GM19238 (cell line): ENCODE results near the gene PTPRM.

ENCODE experiments used
- DNase-seq: peaks from one replicate; pipeline ENCODE4 v3.0.0; 2011; ENCODE audit warnings: low spot score; ENCODE audit not compliant: insufficient read length

PTPRM gene

GRCh38 chr18:8274370-8274769, 707.3 kb downstream of the PTPRM start:
- no peak for DNase-seq

- no peak for DNase-seq
Observed at GRCh38 chr18:8276406-8276805, 709.3 kb downstream of the PTPRM start.

GRCh38 chr18:8277270-8277669, 710.2 kb downstream of the PTPRM start:
- no peak for DNase-seq

GRCh38 chr18:8279346-8279745, 712.2 kb downstream of the PTPRM start:
- DNase-seq = no peak

- no peak for DNase-seq
Observed at GRCh38 chr18:8279781-8280330, 712.7 kb downstream of the PTPRM start.

- DNase-seq = no peak
Observed at GRCh38 chr18:8283891-8284585, 716.9 kb downstream of the PTPRM start.

- DNase-seq = no peak
Observed at GRCh38 chr18:8286303-8286702, 719.2 kb downstream of the PTPRM start.

GRCh38 chr18:8287196-8287885, 720.2 kb downstream of the PTPRM start:
- DNase-seq = no peak

GRCh38 chr18:8288472-8289195, 721.5 kb downstream of the PTPRM start:
- no peak for DNase-seq

GRCh38 chr18:8290435-8290834, 723.3 kb downstream of the PTPRM start:
- DNase-seq = no peak

- no peak for DNase-seq
Observed at GRCh38 chr18:8290913-8291312, 723.8 kb downstream of the PTPRM start.

GRCh38 chr18:8293184-8293583, 726.1 kb downstream of the PTPRM start:
- no peak for DNase-seq

- DNase-seq = no peak
Observed at GRCh38 chr18:8296886-8297616, 729.9 kb downstream of the PTPRM start.

- DNase-seq = no peak
Observed at GRCh38 chr18:8298186-8298585, 731.1 kb downstream of the PTPRM start.

GRCh38 chr18:8299054-8299980, 732.2 kb downstream of the PTPRM start:
- no peak for DNase-seq

- DNase-seq = no peak
Observed at GRCh38 chr18:8300751-8301410, 733.8 kb downstream of the PTPRM start.

GRCh38 chr18:8301427-8302172, 734.5 kb downstream of the PTPRM start:
- DNase-seq = no peak

- DNase-seq = no peak
Observed at GRCh38 chr18:8303151-8303755, 736.1 kb downstream of the PTPRM start.

- no peak for DNase-seq
Observed at GRCh38 chr18:8307960-8308359, 740.8 kb downstream of the PTPRM start.
